C4-2B (cell line): ENCODE data around the gene EDIL3.
"Not testable (repeated sequence)": the region's sequence is repeated elsewhere in the genome, so short reads cannot be mapped to it uniquely, and the experiment has no call there.

Experiments used
- H3K27ac ChIP-seq: fragments of 450-650 bp; 2 replicates; pipeline ENCODE4 v1.5.1; 2017
- CTCF ChIP-seq: fragments of 450-650 bp; conservative IDR thresholded peaks from 2 replicates; pipeline ENCODE4 v1.5.1; 2017; ENCODE audit warnings: mild to moderate bottlenecking
- ZFX ChIP-seq: fragments of 450-650 bp; IDR thresholded peaks from 2 replicates; pipeline ENCODE4 v1.6.1; 2017

EDIL3 gene

GRCh38 chr5:84181093-84181492 is 203.6 kb downstream of the EDIL3 start:
- H3K27ac ChIP-seq: no peak overlapping the region
- TF ChIP-seq ZFX (no peak), CTCF (no peak)

- H3K27ac ChIP-seq: no peak overlapping the region
- TF ChIP-seq CTCF: no peak
Measured at GRCh38 chr5:84168841-84169240, 215.8 kb downstream of the EDIL3 start.

GRCh38 chr5:84163671-84164070 is 221.0 kb downstream of the EDIL3 start:
- TF ChIP-seq CTCF (no peak), ZFX (no peak)
- H3K27ac ChIP-seq: no peak overlapping the region

- TF ChIP-seq ZFX (no peak), CTCF (no peak)
- H3K27ac ChIP-seq: no peak overlapping the region
Measured at GRCh38 chr5:84162695-84163094, 222.0 kb downstream of the EDIL3 start.

- H3K27ac ChIP-seq: not testable (repeated sequence)
Measured at GRCh38 chr5:84160650-84161049, 224.0 kb downstream of the EDIL3 start.

GRCh38 chr5:84149094-84149493 is 235.6 kb downstream of the EDIL3 start:
- H3K27ac ChIP-seq: no peak overlapping the region
- TF ChIP-seq ZFX (no peak), CTCF (no peak)

GRCh38 chr5:84148651-84149050 is 236.0 kb downstream of the EDIL3 start:
- no peak overlapping the region for H3K27ac ChIP-seq
- no peak for TF ChIP-seq CTCF
- TF ChIP-seq ZFX: no peak

- TF ChIP-seq CTCF (no peak), ZFX (no peak)
- no peak overlapping the region for H3K27ac ChIP-seq
Measured at GRCh38 chr5:84137541-84137940, 247.1 kb downstream of the EDIL3 start.
